ENCODE data around the gene CFAP45.

GRCh38 chr1:159937054-159937750 is 37.2 kb upstream of the CFAP45 start:
- TF ChIP-seq CTCF (IDR thresholded peaks at IDR 0.05) (no peak), POLR2A (IDR thresholded peaks at IDR 0.05; ENCODE audit: low read depth) (no peak), EP300 (IDR thresholded peaks at IDR 0.05) (no peak)
